CD4-positive, alpha-beta T cell treated with Interleukin-4 for 4 hours (primary cell): Measurements from ENCODE around the gene PSMB7.

Source experiments
- DNase-seq: peaks from one replicate; pipeline ENCODE4 v3.0.0-alpha.2; 2020

The PSMB7 gene

GRCh38 chr9:124355039-124355940 is 60.0 kb downstream of the PSMB7 start:
- DNase-seq: no peak

- no peak for DNase-seq
These were observed 60.8 kb downstream of the PSMB7 start for GRCh38 chr9:124354346-124355038.

- DNase-seq: no peak
These were observed 61.4 kb downstream of the PSMB7 start for GRCh38 chr9:124353811-124354274.

- DNase-seq: no peak
These were observed 62.0 kb downstream of the PSMB7 start for GRCh38 chr9:124353166-124353768.

GRCh38 chr9:124352616-124353015 is 62.6 kb downstream of the PSMB7 start:
- DNase-seq: no peak

- no peak for DNase-seq
These were observed 63.4 kb downstream of the PSMB7 start for GRCh38 chr9:124351672-124352468.

GRCh38 chr9:124350494-124351263 is 64.6 kb downstream of the PSMB7 start:
- no peak for DNase-seq

GRCh38 chr9:124349675-124350493 is 65.4 kb downstream of the PSMB7 start:
- DNase-seq: no peak

GRCh38 chr9:124349267-124349666 is 66.0 kb downstream of the PSMB7 start:
- DNase-seq: no peak

GRCh38 chr9:124348831-124349230 is 66.4 kb downstream of the PSMB7 start:
- no peak for DNase-seq

- no peak for DNase-seq
These were observed 66.9 kb downstream of the PSMB7 start for GRCh38 chr9:124348363-124348762.

GRCh38 chr9:124347968-124348358 is 67.3 kb downstream of the PSMB7 start:
- DNase-seq: no peak

- no peak for DNase-seq
These were observed 67.9 kb downstream of the PSMB7 start for GRCh38 chr9:124347206-124347967.

- DNase-seq: no peak
These were observed 68.7 kb downstream of the PSMB7 start for GRCh38 chr9:124346347-124347163.

- no peak for DNase-seq
These were observed 69.4 kb downstream of the PSMB7 start for GRCh38 chr9:124345751-124346281.

- no peak for DNase-seq
These were observed 70.2 kb downstream of the PSMB7 start for GRCh38 chr9:124345063-124345462.

GRCh38 chr9:124344291-124345050 is 70.8 kb downstream of the PSMB7 start:
- DNase-seq: no peak
